ENCODE results near the gene MCCC2. TPM values are rescaled to one million over a fixed set of nuclear protein-coding genes. Genes with fewer than 3 reads are reported as not detected.

Gene MCCC2
- total RNA-seq, 1 experiment from 2014 or later = 51.1 TPM

- Mint-ChIP-seq H3K4me3 (ENCODE audit: unreplicated experiment) (no peak overlapping the region), H3K4me1 (ENCODE audit: insufficient read depth, unreplicated experiment) (no peaks in the 10 kb centered on the region), H3K9me3 (ENCODE audit: unreplicated experiment) (no peaks in the 10 kb centered on the region), H3K27ac (ENCODE audit: low read depth, unreplicated experiment) (no peak overlapping the region), H3K27me3 (ENCODE audit: insufficient read depth, unreplicated experiment) (peaks cover 91% of the 10 kb centered on the region), H3K36me3 (ENCODE audit: insufficient read depth, unreplicated experiment) (no peaks in the 10 kb centered on the region)
- intact Hi-C loops (cut with micrococcal nuclease) = no loop called here
- no peak for DNase-seq (ENCODE audit: unreplicated experiment)
- ChIA-PET POLR2A (no interaction called here), CTCF (interaction anchor here (0.7 kb wide), 1 partner anchor 19 kb away, joined by 3 read pairs; no protein-coding TSS in a partner anchor)
- no TSS peak for BruUV-seq (replicated peaks)
- no peak for TF ChIP-seq CTCF (IDR thresholded peaks at IDR 0.05; ENCODE audit: unreplicated experiment)
Measured at GRCh38 chr5:71703941-71704340, 116.8 kb downstream of the MCCC2 start.

- no peaks in the 10 kb centered on the region for H3K4me1 Mint-ChIP-seq (ENCODE audit: insufficient read depth, unreplicated experiment)
- no peak overlapping the region for H3K27ac Mint-ChIP-seq (ENCODE audit: low read depth, unreplicated experiment)
- no TSS peak for BruUV-seq (replicated peaks)
- CTCF ChIA-PET = interaction anchor here (0.7 kb wide), 1 partner anchor 1297 kb away, joined by 3 read pairs; no protein-coding TSS in a partner anchor
- no peak for DNase-seq (ENCODE audit: unreplicated experiment)
- H3K36me3 Mint-ChIP-seq (ENCODE audit: insufficient read depth, unreplicated experiment) = no peaks in the 10 kb centered on the region
- TF ChIP-seq CTCF (IDR thresholded peaks at IDR 0.05; ENCODE audit: unreplicated experiment) = no peak
- H3K27me3 Mint-ChIP-seq (ENCODE audit: insufficient read depth, unreplicated experiment) = peaks cover 100% of the 10 kb centered on the region
- no peak overlapping the region for H3K4me3 Mint-ChIP-seq (ENCODE audit: unreplicated experiment)
- POLR2A ChIA-PET = no interaction called here
- H3K9me3 Mint-ChIP-seq (ENCODE audit: unreplicated experiment) = no peaks in the 10 kb centered on the region
- intact Hi-C loops (cut with micrococcal nuclease) = no loop called here
Measured at GRCh38 chr5:71705421-71705820, 118.3 kb downstream of the MCCC2 start.

- no peak for DNase-seq (ENCODE audit: unreplicated experiment)
- Mint-ChIP-seq H3K36me3 (ENCODE audit: insufficient read depth, unreplicated experiment) (no peaks in the 10 kb centered on the region), H3K4me3 (ENCODE audit: unreplicated experiment) (no peak overlapping the region), H3K27me3 (ENCODE audit: insufficient read depth, unreplicated experiment) (peaks cover 96% of the 10 kb centered on the region), H3K4me1 (ENCODE audit: insufficient read depth, unreplicated experiment) (no peaks in the 10 kb centered on the region), H3K27ac (ENCODE audit: low read depth, unreplicated experiment) (no peak overlapping the region), H3K9me3 (ENCODE audit: unreplicated experiment) (no peaks in the 10 kb centered on the region)
- ChIA-PET CTCF (interaction anchor here (1.0 kb wide), 1 partner anchor 9 kb away, joined by 5 read pairs; no protein-coding TSS in a partner anchor), POLR2A (no interaction called here)
- no TSS peak for BruUV-seq (replicated peaks)
- intact Hi-C loops (cut with micrococcal nuclease) = no loop called here
- TF ChIP-seq CTCF (IDR thresholded peaks at IDR 0.05; ENCODE audit: unreplicated experiment) = no peak
Measured at GRCh38 chr5:71706906-71707305, 119.8 kb downstream of the MCCC2 start.

Other genes with a start within 250 kb of the MCCC2 start
- gene BDP1, start 131.7 kb upstream of the MCCC2 start, total RNA-seq (2022) = 29.6 and 31.3 TPM in 2 replicates
- gene CARTPT, start 131.9 kb downstream of the MCCC2 start, total RNA-seq (2022) = not detected in 2 replicates

All from MCF 10A (cell line).